GM23338 (cell line): ENCODE data around the gene SETBP1. TPM values are rescaled to one million over a fixed set of nuclear protein-coding genes. Genes with fewer than 3 reads are reported as not detected.

Experiments used
- ATAC-seq: fragments of 200-7000 bp; cut with Tn5 transposase; 3 replicates; pipeline ENCODE4 v1.9.1; 2020
- DNase-seq: peaks from one replicate; pipeline ENCODE4 v3.0.0-alpha.2; 2015; ENCODE audit warnings: low spot score
- H2AFZ ChIP-seq: fragments of 200-600 bp; sonication (generic); 2 replicates; pipeline ENCODE4 v1.8.0; 2016; ENCODE audit warnings: antibody characterized with exemption, mild to moderate bottlenecking, moderate library complexity
- H3F3A ChIP-seq: fragments of 200-600 bp; sonication (generic); replicated peaks from 2 replicates; pipeline ENCODE4 v1.8.0; 2017; ENCODE audit warnings: antibody characterized with exemption, mixed run types, low read depth
- H3K27ac ChIP-seq: fragments of 200-600 bp; sonication (generic); 2 replicates; pipeline ENCODE4 v1.6.1; 2016; ENCODE audit warnings: low read depth
- H3K27me3 ChIP-seq: fragments of 200-600 bp; sonication (generic); 2 replicates; pipeline ENCODE4 v1.8.0; 2016; ENCODE audit warnings: mild to moderate bottlenecking, mixed run types, moderate library complexity; ENCODE audit not compliant: insufficient read depth
- H3K36me3 ChIP-seq: fragments of 200-600 bp; sonication (generic); 2 replicates; pipeline ENCODE4 v1.8.0; 2016; ENCODE audit warnings: mild to moderate bottlenecking; ENCODE audit not compliant: insufficient read depth
- H3K4me1 ChIP-seq: fragments of 200-600 bp; sonication (generic); 2 replicates; pipeline ENCODE4 v1.8.0; 2016; ENCODE audit warnings: mild to moderate bottlenecking, moderate library complexity; ENCODE audit not compliant: insufficient read depth
- H3K4me2 ChIP-seq: fragments of 200-600 bp; sonication (generic); 2 replicates; pipeline ENCODE4 v1.7.1; 2017; ENCODE audit warnings: mixed run types
- H3K4me3 ChIP-seq: fragments of 200-600 bp; sonication (generic); 2 replicates; pipeline ENCODE4 v1.6.1; 2016; ENCODE audit warnings: mixed run types
- H3K79me2 ChIP-seq: fragments of 200-600 bp; sonication (generic); replicated peaks from 2 replicates; pipeline ENCODE4 v1.8.0; 2017; ENCODE audit warnings: mild to moderate bottlenecking; ENCODE audit not compliant: insufficient read depth
- H3K9me2 ChIP-seq: fragments of 200-600 bp; sonication (generic); 2 replicates; pipeline ENCODE4 v1.8.0; 2017; ENCODE audit not compliant: insufficient read depth
- H4K20me1 ChIP-seq: fragments of 200-600 bp; sonication (generic); replicated peaks from 2 replicates; pipeline ENCODE4 v1.8.0; 2017; ENCODE audit warnings: mild to moderate bottlenecking; ENCODE audit not compliant: insufficient read depth
- H3K27ac Mint-ChIP-seq: 2 replicates; pipeline ENCODE4 v1.8.0; 2020; ENCODE audit warnings: inconsistent platforms, mild to moderate bottlenecking, moderate library complexity, mixed read lengths
- H3K27me3 Mint-ChIP-seq: 3 replicates; pipeline ENCODE4 v1.8.0; 2022; ENCODE audit warnings: low read depth, mild to moderate bottlenecking, moderate library complexity, mixed read lengths, inconsistent platforms; ENCODE audit not compliant: insufficient read depth, poor library complexity
- H3K36me3 Mint-ChIP-seq: 3 replicates; pipeline ENCODE4 v1.8.0; 2021; ENCODE audit warnings: low read depth, mild to moderate bottlenecking, inconsistent platforms, moderate library complexity, mixed read lengths
- H3K4me1 Mint-ChIP-seq: 3 replicates; pipeline ENCODE4 v1.8.0; 2020; ENCODE audit warnings: mild to moderate bottlenecking, inconsistent platforms, mixed read lengths
- H3K4me3 Mint-ChIP-seq: 3 replicates; pipeline ENCODE4 v1.8.0; 2021; ENCODE audit warnings: moderate library complexity, mild to moderate bottlenecking, inconsistent platforms, mixed read lengths
- H3K9me3 Mint-ChIP-seq: 3 replicates; pipeline ENCODE4 v1.8.0; 2020; ENCODE audit warnings: moderate library complexity, mild to moderate bottlenecking, inconsistent platforms, mixed read lengths
- CREB1 ChIP-seq: fragments of 250-450 bp; sonication (Bioruptor Pico); IDR thresholded peaks from 2 replicates; pipeline ENCODE4 v1.5.0; 2020; ENCODE audit warnings: low read depth, mild to moderate bottlenecking, moderate library complexity
- EZH2phosphoT487 ChIP-seq: fragments of 200-600 bp; sonication (generic); IDR thresholded peaks from one replicate; pipeline ENCODE4 v1.8.1; 2018; ENCODE audit warnings: antibody characterized with exemption; ENCODE audit not compliant: unreplicated experiment
- JUNB ChIP-seq: IDR thresholded peaks from one replicate; pipeline ENCODE4 v1.6.1; 2016; ENCODE audit warnings: antibody characterized with exemption; ENCODE audit not compliant: unreplicated experiment
- POLR2AphosphoS5 ChIP-seq: IDR thresholded peaks from 2 replicates; pipeline ENCODE4 v1.6.1; 2016; ENCODE audit warnings: antibody characterized with exemption, low read depth
- STAT1 ChIP-seq: IDR thresholded peaks from one replicate; pipeline ENCODE4 v1.6.1; 2016; ENCODE audit warnings: antibody characterized with exemption; ENCODE audit not compliant: unreplicated experiment
- polyA plus RNA-seq: library from polyadenylated mRNA; unstranded; fragments of >200 nt; fragmentation: Nextera tagmentation; extraction: Ambion mirVana; gene quantifications from 2 replicates; pipeline ENCODE4 v1.2.1, GENCODE V29; 2016
- total RNA-seq: library from RNA; depleted of rRNA; stranded (reverse); fragments of >200 nt; shearing (Covaris generic); gene quantifications from 2 replicates; pipeline ENCODE4 v1.2.3, GENCODE V29; 2014
- TF ChIP-seq, protein P1 (sequence below), 2 experiments: fragments of 200-600 bp in 1 of 2; sonication (generic) in 1 of 2; conservative IDR thresholded peaks; 2 replicates each; pipeline versions ENCODE4 v1.5.1 to v1.6.1; 2016 to 2017; ENCODE audit warnings: antibody characterized with exemption in 2 of 2, low read depth in 2 of 2, mild to moderate bottlenecking in 2 of 2, moderate library complexity in 1 of 2
- TF ChIP-seq, protein P2 (sequence below): IDR thresholded peaks from 2 replicates; pipeline ENCODE4 v1.6.1; 2016; ENCODE audit warnings: antibody characterized with exemption
- TF ChIP-seq, protein P3 (sequence below): fragments of 250-450 bp; sonication (Bioruptor Pico); IDR thresholded peaks from 2 replicates; pipeline ENCODE4 v1.5.0; 2020; ENCODE audit warnings: mild to moderate bottlenecking, moderate library complexity

The SETBP1 gene
- total and polyA plus RNA-seq, 2 experiments from 2014 or later: 1.6 to 5.5 TPM

GRCh38 chr18:44729631-44730101, 49.0 kb downstream of the SETBP1 start:
- H3K79me2 ChIP-seq: peaks cover 4% of the 10 kb centered on the region; the same call in 1 of the 2 replicates
- peaks cover 44% of the 10 kb centered on the region for H3K4me1 Mint-ChIP-seq
- no peak overlapping the region for H3K4me3 Mint-ChIP-seq

More at GRCh38 chr18:44729631-44730101, 49.0 kb downstream of the SETBP1 start:
- Histone ChIP-seq H3K27ac (no peak overlapping the region), H3K4me3 (no peak overlapping the region), H2AFZ (no peak overlapping the region), H3F3A (no peaks in the 10 kb centered on the region), H3K27me3 (no peaks in the 10 kb centered on the region), H3K4me1 (peaks cover 7% of the 10 kb centered on the region), H3K9me2 (peaks cover 17% of the 10 kb centered on the region; the same call in 1 of the 2 replicates), H4K20me1 (no peaks in the 10 kb centered on the region), H3K4me2 (no peak overlapping the region), H3K36me3 (no peaks in the 10 kb centered on the region)
- Mint-ChIP-seq H3K9me3 (no peaks in the 10 kb centered on the region), H3K27ac (no peak overlapping the region), H3K27me3 (peaks cover 2% of the 10 kb centered on the region), H3K36me3 (no peaks in the 10 kb centered on the region)
- no peak for ATAC-seq
- TF ChIP-seq JUNB: no peak
- no peak for TF ChIP-seq EZH2phosphoT487
- no peak for TF ChIP-seq STAT1
- TF ChIP-seq CREB1 (CRISPR knock-in tag): no peak
- TF ChIP-seq, protein P1, sequence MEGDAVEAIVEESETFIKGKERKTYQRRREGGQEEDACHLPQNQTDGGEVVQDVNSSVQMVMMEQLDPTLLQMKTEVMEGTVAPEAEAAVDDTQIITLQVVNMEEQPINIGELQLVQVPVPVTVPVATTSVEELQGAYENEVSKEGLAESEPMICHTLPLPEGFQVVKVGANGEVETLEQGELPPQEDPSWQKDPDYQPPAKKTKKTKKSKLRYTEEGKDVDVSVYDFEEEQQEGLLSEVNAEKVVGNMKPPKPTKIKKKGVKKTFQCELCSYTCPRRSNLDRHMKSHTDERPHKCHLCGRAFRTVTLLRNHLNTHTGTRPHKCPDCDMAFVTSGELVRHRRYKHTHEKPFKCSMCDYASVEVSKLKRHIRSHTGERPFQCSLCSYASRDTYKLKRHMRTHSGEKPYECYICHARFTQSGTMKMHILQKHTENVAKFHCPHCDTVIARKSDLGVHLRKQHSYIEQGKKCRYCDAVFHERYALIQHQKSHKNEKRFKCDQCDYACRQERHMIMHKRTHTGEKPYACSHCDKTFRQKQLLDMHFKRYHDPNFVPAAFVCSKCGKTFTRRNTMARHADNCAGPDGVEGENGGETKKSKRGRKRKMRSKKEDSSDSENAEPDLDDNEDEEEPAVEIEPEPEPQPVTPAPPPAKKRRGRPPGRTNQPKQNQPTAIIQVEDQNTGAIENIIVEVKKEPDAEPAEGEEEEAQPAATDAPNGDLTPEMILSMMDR (conservative IDR thresholded peaks at IDR 0.05; ENCODE audit: low read depth in 2 of 2): no peak
- no peak for TF ChIP-seq POLR2AphosphoS5
- TF ChIP-seq, protein P2, sequence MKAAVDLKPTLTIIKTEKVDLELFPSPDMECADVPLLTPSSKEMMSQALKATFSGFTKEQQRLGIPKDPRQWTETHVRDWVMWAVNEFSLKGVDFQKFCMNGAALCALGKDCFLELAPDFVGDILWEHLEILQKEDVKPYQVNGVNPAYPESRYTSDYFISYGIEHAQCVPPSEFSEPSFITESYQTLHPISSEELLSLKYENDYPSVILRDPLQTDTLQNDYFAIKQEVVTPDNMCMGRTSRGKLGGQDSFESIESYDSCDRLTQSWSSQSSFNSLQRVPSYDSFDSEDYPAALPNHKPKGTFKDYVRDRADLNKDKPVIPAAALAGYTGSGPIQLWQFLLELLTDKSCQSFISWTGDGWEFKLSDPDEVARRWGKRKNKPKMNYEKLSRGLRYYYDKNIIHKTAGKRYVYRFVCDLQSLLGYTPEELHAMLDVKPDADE: no peak
- TF ChIP-seq, protein P3, sequence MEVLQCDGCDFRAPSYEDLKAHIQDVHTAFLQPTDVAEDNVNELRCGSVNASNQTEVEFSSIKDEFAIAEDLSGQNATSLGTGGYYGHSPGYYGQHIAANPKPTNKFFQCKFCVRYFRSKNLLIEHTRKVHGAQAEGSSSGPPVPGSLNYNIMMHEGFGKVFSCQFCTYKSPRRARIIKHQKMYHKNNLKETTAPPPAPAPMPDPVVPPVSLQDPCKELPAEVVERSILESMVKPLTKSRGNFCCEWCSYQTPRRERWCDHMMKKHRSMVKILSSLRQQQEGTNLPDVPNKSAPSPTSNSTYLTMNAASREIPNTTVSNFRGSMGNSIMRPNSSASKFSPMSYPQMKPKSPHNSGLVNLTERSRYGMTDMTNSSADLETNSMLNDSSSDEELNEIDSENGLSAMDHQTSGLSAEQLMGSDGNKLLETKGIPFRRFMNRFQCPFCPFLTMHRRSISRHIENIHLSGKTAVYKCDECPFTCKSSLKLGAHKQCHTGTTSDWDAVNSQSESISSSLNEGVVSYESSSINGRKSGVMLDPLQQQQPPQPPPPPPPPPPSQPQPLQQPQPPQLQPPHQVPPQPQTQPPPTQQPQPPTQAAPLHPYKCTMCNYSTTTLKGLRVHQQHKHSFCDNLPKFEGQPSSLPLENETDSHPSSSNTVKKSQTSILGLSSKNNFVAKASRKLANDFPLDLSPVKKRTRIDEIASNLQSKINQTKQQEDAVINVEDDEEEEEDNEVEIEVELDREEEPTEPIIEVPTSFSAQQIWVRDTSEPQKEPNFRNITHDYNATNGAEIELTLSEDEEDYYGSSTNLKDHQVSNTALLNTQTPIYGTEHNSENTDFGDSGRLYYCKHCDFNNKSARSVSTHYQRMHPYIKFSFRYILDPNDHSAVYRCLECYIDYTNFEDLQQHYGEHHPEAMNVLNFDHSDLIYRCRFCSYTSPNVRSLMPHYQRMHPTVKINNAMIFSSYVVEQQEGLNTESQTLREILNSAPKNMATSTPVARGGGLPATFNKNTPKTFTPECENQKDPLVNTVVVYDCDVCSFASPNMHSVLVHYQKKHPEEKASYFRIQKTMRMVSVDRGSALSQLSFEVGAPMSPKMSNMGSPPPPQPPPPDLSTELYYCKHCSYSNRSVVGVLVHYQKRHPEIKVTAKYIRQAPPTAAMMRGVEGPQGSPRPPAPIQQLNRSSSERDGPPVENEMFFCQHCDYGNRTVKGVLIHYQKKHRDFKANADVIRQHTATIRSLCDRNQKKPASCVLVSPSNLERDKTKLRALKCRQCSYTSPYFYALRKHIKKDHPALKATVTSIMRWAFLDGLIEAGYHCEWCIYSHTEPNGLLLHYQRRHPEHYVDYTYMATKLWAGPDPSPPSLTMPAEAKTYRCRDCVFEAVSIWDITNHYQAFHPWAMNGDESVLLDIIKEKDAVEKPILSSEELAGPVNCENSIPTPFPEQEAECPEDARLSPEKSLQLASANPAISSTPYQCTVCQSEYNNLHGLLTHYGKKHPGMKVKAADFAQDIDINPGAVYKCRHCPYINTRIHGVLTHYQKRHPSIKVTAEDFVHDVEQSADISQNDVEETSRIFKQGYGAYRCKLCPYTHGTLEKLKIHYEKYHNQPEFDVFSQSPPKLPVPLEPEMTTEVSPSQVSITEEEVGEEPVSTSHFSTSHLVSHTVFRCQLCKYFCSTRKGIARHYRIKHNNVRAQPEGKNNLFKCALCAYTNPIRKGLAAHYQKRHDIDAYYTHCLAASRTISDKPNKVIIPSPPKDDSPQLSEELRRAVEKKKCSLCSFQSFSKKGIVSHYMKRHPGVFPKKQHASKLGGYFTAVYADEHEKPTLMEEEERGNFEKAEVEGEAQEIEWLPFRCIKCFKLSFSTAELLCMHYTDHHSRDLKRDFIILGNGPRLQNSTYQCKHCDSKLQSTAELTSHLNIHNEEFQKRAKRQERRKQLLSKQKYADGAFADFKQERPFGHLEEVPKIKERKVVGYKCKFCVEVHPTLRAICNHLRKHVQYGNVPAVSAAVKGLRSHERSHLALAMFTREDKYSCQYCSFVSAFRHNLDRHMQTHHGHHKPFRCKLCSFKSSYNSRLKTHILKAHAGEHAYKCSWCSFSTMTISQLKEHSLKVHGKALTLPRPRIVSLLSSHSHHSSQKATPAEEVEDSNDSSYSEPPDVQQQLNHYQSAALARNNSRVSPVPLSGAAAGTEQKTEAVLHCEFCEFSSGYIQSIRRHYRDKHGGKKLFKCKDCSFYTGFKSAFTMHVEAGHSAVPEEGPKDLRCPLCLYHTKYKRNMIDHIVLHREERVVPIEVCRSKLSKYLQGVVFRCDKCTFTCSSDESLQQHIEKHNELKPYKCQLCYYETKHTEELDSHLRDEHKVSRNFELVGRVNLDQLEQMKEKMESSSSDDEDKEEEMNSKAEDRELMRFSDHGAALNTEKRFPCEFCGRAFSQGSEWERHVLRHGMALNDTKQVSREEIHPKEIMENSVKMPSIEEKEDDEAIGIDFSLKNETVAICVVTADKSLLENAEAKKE (CRISPR knock-in tag): no peak
- no peak for DNase-seq
